Activated naive CD4-positive, alpha-beta T cell treated with anti-CD3 and anti-CD28 coated beads, Interleukin-2, amount 50 U/mL, for 24 hours (primary cell): ENCODE measurements around the gene FAM90A26.
"Not testable (repeated sequence)": the region's sequence is repeated elsewhere in the genome, so short reads cannot be mapped to it uniquely, and the experiment has no call there.

ENCODE experiments used
- H3K27ac Mint-ChIP-seq: one replicate; pipeline ENCODE4 v1.8.0; 2021; ENCODE audit warnings: mild to moderate bottlenecking, mixed read lengths
- H3K27me3 Mint-ChIP-seq: one replicate; pipeline ENCODE4 v1.8.0; 2021; ENCODE audit warnings: mixed read lengths
- H3K36me3 Mint-ChIP-seq: one replicate; pipeline ENCODE4 v1.8.0; 2021; ENCODE audit warnings: mixed read lengths
- H3K4me1 Mint-ChIP-seq: one replicate; pipeline ENCODE4 v1.8.0; 2021; ENCODE audit warnings: mixed read lengths
- H3K4me3 Mint-ChIP-seq: one replicate; pipeline ENCODE4 v1.8.0; 2021; ENCODE audit warnings: mild to moderate bottlenecking, mixed read lengths
- H3K9me3 Mint-ChIP-seq: one replicate; pipeline ENCODE4 v1.8.0; 2021; ENCODE audit warnings: mixed read lengths

The FAM90A26 gene, protein sequence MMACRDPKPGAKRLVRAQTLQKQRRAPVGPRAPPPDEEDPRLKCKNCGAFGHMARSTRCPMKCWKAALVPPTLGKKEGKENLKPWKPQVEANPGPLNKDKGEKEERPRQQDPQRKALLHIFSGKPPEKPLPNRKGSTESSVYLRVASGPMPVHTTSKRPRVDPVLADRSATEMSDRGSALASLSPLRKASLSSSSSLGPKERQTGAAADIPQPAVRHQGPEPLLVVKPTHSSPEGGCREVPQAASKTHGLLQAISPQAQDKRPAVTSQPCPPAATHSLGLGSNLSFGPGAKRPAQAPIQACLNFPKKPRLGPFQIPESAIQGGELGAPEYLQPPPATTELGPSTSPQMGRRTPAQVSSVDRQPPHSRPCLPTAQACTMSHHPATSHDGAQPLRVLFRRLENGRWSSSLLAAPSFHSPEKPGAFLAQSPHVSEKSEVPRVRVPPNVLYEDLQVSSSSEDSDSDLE

DNA sequence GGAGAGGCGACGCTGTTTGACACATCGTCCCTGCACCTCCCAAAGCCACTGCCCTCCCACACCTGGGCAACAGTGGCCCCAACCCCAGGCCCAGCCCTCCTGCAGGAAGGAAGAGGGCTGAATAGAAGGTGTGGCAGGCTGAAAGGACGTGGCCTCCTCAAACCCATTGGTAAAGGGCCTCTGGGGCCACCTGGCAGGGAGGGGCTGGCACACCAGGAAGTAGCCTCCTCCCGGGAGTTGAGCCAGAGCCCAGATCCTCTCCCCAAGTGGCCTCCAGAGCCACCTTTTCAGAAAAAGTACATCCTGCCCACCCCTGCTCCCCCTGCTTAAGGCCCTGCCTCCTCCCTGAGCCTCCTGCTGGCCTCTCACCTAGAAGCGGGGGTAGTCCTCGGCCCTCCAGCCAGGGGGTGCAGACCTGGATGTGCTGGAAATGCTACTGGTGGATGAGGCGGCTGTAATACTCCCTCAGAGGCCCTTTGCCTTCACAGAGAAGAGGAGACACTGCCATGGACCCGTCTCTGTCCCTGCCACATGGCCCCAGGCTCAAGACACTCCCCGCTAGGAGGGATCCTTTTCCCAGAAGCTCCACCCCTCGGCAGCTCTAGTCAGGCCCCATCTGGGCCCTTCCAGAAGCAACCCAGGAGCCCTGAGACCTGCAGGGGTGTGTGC lies at the start of gene FAM90A26:
Gene FAM90A26 (plus strand): TSS at position 619 of the 669 bp plus-strand sequence. CDS start 2,764 bp downstream, outside the sequence.
- not testable (repeated sequence) for H3K9me3 Mint-ChIP-seq, H3K27me3 Mint-ChIP-seq, H3K4me1 Mint-ChIP-seq, H3K27ac Mint-ChIP-seq, H3K4me3 Mint-ChIP-seq, H3K36me3 Mint-ChIP-seq

DNA sequence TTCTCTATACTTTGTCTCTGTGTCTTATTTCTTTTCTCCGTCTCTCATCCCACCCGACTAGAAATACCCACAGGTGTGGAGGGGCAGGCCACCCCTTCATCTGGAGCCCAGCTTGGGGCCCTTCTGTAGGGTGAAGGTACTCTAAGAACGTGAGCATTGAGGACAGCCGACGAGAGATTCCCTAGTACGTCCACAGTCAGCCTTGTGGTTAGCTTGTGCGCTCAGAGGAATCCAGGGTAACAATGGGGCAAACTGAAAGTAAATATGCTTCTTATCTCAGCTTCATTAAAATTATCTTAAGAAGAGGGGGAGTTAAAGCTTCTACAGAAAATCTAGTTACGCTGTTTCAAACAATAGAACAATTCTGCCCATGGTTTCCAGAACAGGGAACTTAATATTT lies 47.5 kb upstream of the FAM90A26 start:
- not testable (repeated sequence) for H3K9me3 Mint-ChIP-seq, H3K27ac Mint-ChIP-seq, H3K4me3 Mint-ChIP-seq, H3K4me1 Mint-ChIP-seq, H3K36me3 Mint-ChIP-seq
- peaks cover 13% of the 10 kb centered on the region for H3K27me3 Mint-ChIP-seq

DNA sequence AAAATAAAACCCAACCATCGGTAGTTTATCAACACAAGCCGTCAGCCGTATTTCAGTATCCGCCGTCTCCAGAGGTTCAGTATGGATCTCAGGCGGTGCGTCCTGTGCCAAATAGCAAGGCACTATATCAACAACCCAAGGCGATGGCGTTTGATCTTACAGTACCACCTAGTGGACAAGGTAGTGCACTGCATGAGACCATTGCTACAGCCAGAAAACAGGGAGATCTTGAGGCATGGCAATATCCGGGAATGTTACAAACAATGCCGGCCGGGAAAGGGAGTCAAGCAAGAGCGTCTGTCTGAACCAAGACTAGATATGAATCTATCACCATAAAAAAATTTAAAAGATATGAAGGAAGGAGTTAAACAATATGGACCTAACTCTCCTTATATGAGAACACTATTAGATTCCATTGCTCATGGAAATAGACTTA lies 46.6 kb upstream of the FAM90A26 start:
- H3K36me3 Mint-ChIP-seq, H3K4me1 Mint-ChIP-seq, H3K9me3 Mint-ChIP-seq, H3K4me3 Mint-ChIP-seq, H3K27ac Mint-ChIP-seq: not testable (repeated sequence)
- H3K27me3 Mint-ChIP-seq, result peaks cover 13% of the 10 kb centered on the region

DNA sequence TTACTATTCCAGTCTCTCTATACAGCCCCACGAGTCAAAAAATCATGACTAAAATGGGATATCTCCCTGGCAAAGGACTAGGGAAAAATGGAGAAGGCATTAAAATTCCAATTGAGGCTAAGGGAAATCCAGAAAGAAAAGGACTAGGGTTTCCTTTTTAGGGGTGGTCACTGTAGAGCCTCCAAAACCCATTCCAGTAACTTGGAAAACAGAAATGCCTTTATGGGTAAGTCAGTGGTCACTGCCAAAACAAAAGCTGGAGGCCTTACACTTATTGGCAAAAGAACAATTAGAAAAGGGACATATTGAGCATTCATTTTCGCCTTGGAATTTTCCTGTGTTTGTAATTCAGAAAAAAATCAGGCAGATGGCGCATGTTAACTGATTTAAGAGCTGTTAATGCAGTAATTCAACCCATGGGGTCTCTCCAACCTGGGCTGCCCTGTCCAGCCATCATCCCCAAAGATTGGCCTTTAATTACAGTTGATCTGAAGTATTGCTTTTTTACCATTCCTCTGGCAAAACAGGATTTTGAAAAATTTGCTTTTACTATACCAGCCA lies 44.5 kb upstream of the FAM90A26 start:
- H3K36me3 Mint-ChIP-seq, H3K4me1 Mint-ChIP-seq, H3K9me3 Mint-ChIP-seq, H3K4me3 Mint-ChIP-seq, H3K27me3 Mint-ChIP-seq, H3K27ac Mint-ChIP-seq: not testable (repeated sequence)

DNA sequence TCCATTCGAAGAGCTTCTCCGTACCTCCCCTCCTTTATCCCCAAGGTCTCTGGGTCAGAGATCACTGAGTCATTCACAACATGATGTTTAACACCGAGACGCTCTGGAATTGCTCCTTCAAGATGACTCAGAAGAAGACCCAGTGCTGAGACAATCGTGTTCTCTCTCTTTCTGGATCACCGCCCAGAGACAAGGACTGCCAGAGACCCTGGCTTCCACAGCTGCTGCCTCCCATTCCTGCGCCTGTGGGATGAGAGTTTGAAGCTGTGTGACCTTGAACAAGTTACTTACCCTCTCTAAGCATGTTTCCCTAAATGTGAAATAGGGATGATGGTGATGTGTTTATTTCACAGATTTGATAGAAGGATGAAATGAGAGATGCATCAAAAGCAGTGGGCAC lies 38.8 kb upstream of the FAM90A26 start:
- not testable (repeated sequence) for H3K4me3 Mint-ChIP-seq, H3K4me1 Mint-ChIP-seq, H3K9me3 Mint-ChIP-seq, H3K27ac Mint-ChIP-seq, H3K36me3 Mint-ChIP-seq, H3K27me3 Mint-ChIP-seq

DNA sequence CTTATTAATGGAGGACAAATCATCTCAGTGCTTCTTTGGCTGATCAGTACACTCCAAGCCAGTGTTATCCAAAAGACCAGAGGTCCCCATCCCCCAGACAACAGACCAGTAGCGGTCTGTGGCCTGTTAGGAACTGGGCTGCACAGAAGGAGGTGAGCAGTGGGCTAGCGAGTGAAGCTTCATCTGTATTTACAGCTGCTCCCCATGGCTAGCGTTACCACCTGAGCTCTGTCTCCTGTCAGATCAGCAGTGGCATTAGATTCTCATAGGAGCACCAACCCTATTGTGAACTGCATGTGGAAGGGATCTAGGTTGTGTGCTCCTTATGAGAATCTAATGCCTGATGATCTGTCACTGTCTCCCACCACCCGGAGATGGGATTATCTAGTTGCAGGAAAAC lies 37.4 kb upstream of the FAM90A26 start:
- H3K36me3 Mint-ChIP-seq, H3K9me3 Mint-ChIP-seq, H3K27ac Mint-ChIP-seq, H3K27me3 Mint-ChIP-seq, H3K4me1 Mint-ChIP-seq, H3K4me3 Mint-ChIP-seq: not testable (repeated sequence)

DNA sequence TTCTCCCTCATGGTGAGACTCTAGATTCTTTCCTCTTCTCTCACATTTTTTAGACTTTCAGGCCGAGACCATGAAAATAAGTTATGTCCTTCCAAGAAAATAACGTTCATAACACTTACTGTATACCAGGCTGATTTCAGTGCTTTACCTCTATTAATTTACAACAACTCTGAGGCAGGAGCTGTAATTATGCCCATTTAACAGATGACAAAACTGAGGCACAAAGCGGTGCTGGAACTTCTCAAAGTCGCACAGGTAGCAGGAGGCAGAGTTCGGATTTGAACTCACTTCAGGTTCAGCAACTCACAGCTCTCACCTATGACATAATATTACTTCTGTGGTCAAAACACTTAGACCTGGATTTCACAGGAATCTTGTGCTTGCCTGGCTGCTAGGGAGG lies 36.2 kb upstream of the FAM90A26 start:
- H3K4me3 Mint-ChIP-seq, H3K36me3 Mint-ChIP-seq, H3K9me3 Mint-ChIP-seq: not testable (repeated sequence)

DNA sequence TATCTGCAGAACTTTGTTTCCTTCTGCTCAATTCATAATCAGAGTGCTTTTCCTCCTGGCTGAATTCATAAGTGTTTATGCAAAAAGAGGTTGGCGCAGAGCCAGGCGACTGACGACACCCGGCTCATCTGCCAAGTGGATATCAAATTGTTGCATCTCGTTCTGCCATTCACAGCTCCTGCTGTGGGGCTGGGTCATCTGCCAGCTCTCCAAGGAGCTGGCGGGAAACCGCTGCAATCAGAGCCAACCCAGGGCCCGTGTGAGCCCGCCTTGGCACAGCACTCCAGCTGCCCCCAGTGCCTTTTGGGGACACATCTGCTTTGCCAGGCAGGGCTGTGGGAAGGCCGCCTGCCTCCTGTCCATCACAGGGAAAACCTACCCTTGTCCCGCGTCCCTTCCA lies 35.7 kb upstream of the FAM90A26 start:
- H3K9me3 Mint-ChIP-seq, H3K27me3 Mint-ChIP-seq, H3K27ac Mint-ChIP-seq, H3K4me3 Mint-ChIP-seq, H3K36me3 Mint-ChIP-seq, H3K4me1 Mint-ChIP-seq: not testable (repeated sequence)

More for the DNA sequence above, 36.2 kb upstream of the FAM90A26 start:
- H3K4me1 Mint-ChIP-seq, H3K27ac Mint-ChIP-seq, H3K27me3 Mint-ChIP-seq: not testable (repeated sequence)

DNA sequence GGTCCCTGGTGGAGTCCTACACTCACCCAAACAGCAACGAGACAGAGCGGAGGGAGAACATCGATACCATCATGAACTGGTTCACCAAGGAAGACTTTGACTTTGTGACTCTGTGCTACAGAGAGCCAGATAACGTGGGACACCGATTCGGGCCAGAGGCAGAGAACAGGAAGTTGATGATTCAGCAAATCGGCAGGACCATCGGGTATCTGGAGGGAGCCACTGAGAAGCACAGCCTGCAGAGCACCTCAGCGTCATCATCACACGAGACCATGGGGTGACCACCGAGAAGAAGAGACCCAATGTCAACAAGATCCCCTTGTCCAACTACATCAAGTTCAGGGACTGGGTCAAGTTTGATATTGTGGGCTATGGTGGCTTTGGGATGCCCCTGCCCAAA lies 29.2 kb upstream of the FAM90A26 start:
- not testable (repeated sequence) for H3K9me3 Mint-ChIP-seq, H3K27me3 Mint-ChIP-seq, H3K36me3 Mint-ChIP-seq, H3K27ac Mint-ChIP-seq, H3K4me1 Mint-ChIP-seq, H3K4me3 Mint-ChIP-seq

DNA sequence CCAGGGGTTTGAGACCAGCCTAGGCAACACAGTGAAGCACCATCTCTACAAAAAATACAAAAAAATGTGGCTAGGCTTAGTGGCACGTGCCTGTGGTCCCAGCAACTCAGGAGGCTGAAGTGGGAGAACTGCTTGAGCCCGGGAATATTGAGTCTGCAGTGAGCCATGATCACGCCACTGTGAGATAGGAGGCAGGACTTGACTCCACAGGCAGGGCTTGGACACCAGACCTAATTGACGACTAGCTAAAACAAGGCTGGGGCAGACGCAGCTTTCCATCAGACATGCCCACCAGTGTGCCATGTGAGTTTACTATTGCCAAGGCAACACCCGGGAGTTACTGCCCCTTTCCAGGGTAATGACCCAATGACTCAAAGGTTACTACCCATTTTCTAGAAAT lies 27.4 kb upstream of the FAM90A26 start:
- not testable (repeated sequence) for H3K4me1 Mint-ChIP-seq, H3K27me3 Mint-ChIP-seq, H3K9me3 Mint-ChIP-seq, H3K36me3 Mint-ChIP-seq, H3K27ac Mint-ChIP-seq, H3K4me3 Mint-ChIP-seq

DNA sequence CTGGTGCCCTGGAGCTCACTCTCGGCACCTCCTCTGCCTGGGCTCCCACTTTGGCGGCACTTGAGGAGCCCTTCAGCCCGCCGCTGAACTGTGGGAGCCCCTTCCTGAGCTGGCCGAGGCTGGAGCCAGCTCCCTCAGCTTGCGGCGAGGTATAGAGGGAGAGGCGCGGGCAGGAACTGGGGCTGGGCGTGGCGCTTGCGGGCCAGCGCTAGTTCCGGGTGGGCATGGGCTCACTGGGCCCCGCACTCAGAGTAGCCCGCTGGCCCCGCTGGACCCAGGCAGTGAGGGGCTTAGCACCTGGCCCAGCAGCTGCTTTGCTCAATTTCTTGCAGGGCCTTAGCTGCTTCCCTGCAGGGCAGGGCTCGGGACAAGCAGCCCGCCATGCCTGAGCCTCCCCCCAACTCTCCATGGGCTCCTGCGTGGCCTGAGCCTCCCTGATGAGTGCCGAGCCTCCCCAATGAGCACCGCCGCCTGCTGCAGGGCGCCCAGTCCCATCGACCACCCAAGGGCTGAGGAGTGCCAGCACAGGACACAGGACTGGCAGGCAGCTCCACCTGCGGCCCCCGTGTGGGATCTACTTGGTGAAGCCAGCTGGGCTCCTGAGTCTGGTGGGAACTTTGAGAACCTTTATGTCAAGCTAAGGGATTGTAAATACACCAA lies 26.7 kb upstream of the FAM90A26 start:
- no peaks in the 10 kb centered on the region for H3K9me3 Mint-ChIP-seq
- no peak overlapping the region for H3K4me3 Mint-ChIP-seq
- no peak overlapping the region for H3K27ac Mint-ChIP-seq
- H3K27me3 Mint-ChIP-seq, result no peaks in the 10 kb centered on the region
- H3K4me1 Mint-ChIP-seq, result no peaks in the 10 kb centered on the region
- peaks cover 5% of the 10 kb centered on the region for H3K36me3 Mint-ChIP-seq

DNA sequence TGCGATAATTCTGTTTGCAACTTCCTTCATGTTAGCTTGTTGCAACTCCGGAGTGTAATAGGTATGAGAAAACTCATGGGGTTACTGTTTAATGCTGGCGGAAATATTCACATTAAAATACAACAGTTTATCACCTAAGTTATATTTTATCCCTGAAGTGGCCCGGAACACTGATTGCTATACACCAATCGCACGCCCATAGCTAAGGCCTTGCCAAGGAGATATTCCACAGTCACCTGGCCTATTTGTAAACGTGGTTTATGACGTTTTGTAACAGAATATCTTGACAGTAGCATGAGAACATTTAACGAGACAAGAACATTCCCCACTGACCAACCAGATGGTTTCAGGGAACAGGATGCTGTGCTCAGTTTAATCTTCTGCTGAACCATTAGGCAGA lies 23.2 kb upstream of the FAM90A26 start:
- no peak overlapping the region for H3K4me3 Mint-ChIP-seq
- no peaks in the 10 kb centered on the region for H3K36me3 Mint-ChIP-seq
- H3K27me3 Mint-ChIP-seq, result no peaks in the 10 kb centered on the region
- H3K9me3 Mint-ChIP-seq, result no peaks in the 10 kb centered on the region
- no peak overlapping the region for H3K27ac Mint-ChIP-seq
- peaks cover 4% of the 10 kb centered on the region for H3K4me1 Mint-ChIP-seq

DNA sequence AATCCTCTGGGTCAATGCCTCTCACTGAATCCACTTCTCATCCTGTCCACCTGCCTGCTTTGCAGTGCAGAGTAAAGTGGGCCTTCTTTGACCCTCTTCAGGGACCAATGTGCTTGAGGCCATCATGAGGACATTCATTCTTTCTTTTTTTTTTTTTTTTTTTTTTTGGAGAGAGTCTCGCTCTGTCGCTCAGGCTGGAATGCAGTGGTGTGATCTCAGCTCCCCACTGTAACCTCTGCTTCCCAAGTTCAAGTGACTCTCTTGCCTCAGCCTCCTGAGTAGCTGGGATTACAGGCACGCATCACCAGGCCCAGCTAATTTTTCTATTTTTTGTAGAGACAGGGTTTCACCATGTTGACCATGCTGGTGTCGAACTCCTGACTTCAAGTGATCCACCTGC lies 22.8 kb upstream of the FAM90A26 start:
- not testable (repeated sequence) for H3K4me1 Mint-ChIP-seq, H3K27me3 Mint-ChIP-seq, H3K4me3 Mint-ChIP-seq, H3K36me3 Mint-ChIP-seq, H3K27ac Mint-ChIP-seq, H3K9me3 Mint-ChIP-seq

DNA sequence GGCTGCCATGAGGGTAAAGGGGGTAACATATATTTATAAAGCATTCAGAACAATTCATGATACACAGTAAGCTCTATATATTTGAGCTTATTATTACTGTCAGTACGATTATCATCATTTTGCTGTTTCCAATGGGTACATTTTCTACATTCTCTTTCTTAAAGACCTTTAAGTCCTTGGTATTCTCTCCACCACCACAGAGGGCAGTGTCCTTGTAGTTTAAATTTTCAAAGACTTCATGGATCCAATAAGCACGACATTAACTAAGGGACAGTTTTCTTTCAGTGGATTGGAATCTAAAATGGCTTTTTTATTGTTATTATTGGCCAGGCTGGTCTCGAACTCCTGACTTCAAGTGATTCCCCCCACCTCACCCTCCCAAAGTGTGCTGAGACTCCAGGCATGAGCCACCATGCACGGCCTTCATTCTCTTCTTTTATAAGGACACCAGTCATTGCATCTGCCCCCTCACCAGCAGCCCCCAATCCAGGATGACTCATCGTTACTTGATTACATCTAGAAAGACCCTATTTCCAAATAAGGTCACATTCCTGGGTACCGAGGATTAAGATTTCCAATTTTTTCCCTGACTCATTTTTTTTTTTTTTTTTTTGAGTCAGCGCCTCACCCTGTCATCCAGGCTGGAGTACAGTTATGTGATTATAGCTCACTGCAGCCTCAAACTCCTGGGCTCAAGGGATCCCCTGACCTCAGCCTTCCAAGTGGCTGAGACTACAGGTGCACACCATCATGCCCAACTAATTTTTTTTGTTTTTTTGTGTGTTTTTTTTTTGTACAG lies 21.4 kb upstream of the FAM90A26 start:
- not testable (repeated sequence) for H3K9me3 Mint-ChIP-seq, H3K4me3 Mint-ChIP-seq, H3K27ac Mint-ChIP-seq, H3K4me1 Mint-ChIP-seq, H3K36me3 Mint-ChIP-seq, H3K27me3 Mint-ChIP-seq

DNA sequence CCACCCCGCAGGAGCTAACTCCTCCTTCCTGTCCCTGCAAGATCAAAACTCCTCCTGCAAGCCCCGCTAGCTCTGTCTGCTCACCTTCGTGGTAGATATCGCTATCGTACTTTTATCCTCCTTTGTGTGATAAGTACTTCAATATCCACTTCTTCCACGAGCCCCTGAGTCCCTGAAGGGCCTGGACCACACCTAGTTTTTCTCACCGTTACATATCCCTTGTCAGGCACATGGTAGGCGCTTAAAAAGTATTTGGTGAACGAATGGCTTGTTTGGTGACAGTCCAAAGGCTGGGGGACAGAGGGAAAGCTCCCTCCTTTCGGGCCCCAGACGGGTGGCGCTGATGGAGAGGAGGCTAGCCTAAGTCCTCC lies 18.4 kb upstream of the FAM90A26 start:
- peaks cover 15% of the 10 kb centered on the region for H3K4me1 Mint-ChIP-seq
- H3K27ac Mint-ChIP-seq, H3K27me3 Mint-ChIP-seq, H3K9me3 Mint-ChIP-seq, H3K36me3 Mint-ChIP-seq: not testable (repeated sequence)
- H3K4me3 Mint-ChIP-seq, result peak overlapping the region; percentile 96
